Testis (tissue), 2 donors: Measurements from ENCODE around the gene FAM222A.

Experiments
- CTCF ChIP-seq, 3 experiments: fragments of 450-650 bp in 2 of 3; fragments of 200-600 bp in 1 of 3; sonication (generic) in 1 of 3; IDR thresholded peaks; one replicate each; pipeline ENCODE4 v1.5.1; 2016 to 2019; ENCODE audit warnings: antibody characterized with exemption in 3 of 3, mild to moderate bottlenecking in 2 of 3, moderate library complexity in 1 of 3
- POLR2A ChIP-seq: fragments of 450-650 bp; IDR thresholded peaks from one replicate; pipeline ENCODE4 v1.6.1; 2017; ENCODE audit warnings: antibody characterized with exemption, mild to moderate bottlenecking, moderate library complexity

DNA sequence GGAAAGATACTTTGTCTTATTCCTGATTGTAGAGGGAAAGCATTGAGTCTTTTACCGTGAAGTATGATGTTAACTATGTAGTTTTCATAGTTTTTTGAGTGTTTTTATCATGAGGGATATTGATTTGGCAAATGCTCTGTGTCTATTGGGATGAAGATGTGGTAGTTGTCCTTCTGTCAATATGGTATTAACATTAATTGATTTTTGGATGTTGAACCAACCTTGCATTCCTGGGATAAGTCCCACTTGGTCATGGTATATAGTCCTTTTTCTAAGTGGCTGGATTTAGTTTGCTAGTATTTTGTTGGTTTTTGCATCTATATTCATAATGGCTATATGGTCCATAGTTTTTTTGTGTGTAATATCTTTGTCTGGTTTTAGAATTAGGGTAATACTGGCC is 42.8 kb downstream of the FAM222A start:
- TF ChIP-seq CTCF (IDR thresholded peaks at IDR 0.05) = no peak
- no peak for TF ChIP-seq POLR2A
